ENCODE measurements around the gene IL20RA. TPM values are rescaled to one million over a fixed set of nuclear protein-coding genes. Genes with fewer than 3 reads are reported as not detected.
A peak's percentile ranks its signal among the peaks of the same experiment; 100 is the strongest.

IL20RA gene
- total RNA-seq, 4 donors from 2014 or later: 0.27 to 8.1 (median 2.6) TPM

- no peaks in the 10 kb centered on the region for H3K9me3 ChIP-seq
- 95 to 97% methylated on average over 7 of the region's 7 CpGs for WGBS, 2 donors
- H3K36me3 ChIP-seq: no peaks in the 10 kb centered on the region
- no peak overlapping the region for H3K27ac ChIP-seq
- peaks cover 0 to 2% of the 10 kb centered on the region in 2 donors for H3K4me1 ChIP-seq
- no peak for DNase-seq
- intact Hi-C loops (cut with DNase I): no loop called here
- H3K27me3 ChIP-seq: no peaks in the 10 kb centered on the region
- TF ChIP-seq POLR2A (IDR thresholded peaks at IDR 0.05): no peak
- TF ChIP-seq CTCF (IDR thresholded peaks at IDR 0.05): no peak
- H3K4me3 ChIP-seq (replicated peaks in 1 of 3): no peak overlapping the region
Observed at GRCh38 chr6:137045222-137045789, 541 bp upstream of the IL20RA start.

GRCh38 chr6:137043710-137044365, 927 bp downstream of the IL20RA start:
- Histone ChIP-seq H3K9me3 (no peaks in the 10 kb centered on the region), H3K36me3 (no peaks in the 10 kb centered on the region), H3K27ac (peak overlapping the region in 2 of 3 donors; percentile 60 to 90), H3K4me3 (replicated peaks in 1 of 3) (peak overlapping the region; percentile 60 to 99 (median 77)), H3K4me1 (peaks cover 0 to 2% of the 10 kb centered on the region in 2 donors), H3K27me3 (no peaks in the 10 kb centered on the region)
- 9 to 19% methylated on average over 14 to 25 of the region's 42 CpGs for WGBS, 2 donors
- DNase-seq: peak; percentile 45 to 53
- intact Hi-C loops (cut with DNase I): no loop called here
- TF ChIP-seq CTCF (IDR thresholded peaks at IDR 0.05): no peak
- peak in 1 of 2 donors; percentile 7 for TF ChIP-seq POLR2A (IDR thresholded peaks at IDR 0.05)

GRCh38 chr6:137040393-137040792, 4.4 kb downstream of the IL20RA start:
- no peak for TF ChIP-seq CTCF (IDR thresholded peaks at IDR 0.05)
- TF ChIP-seq POLR2A (IDR thresholded peaks at IDR 0.05): no peak
- Histone ChIP-seq H3K4me3 (replicated peaks in 1 of 3) (no peak overlapping the region), H3K27me3 (no peaks in the 10 kb centered on the region), H3K36me3 (no peaks in the 10 kb centered on the region), H3K4me1 (peaks cover 0 to 2% of the 10 kb centered on the region in 2 donors), H3K9me3 (no peaks in the 10 kb centered on the region), H3K27ac (no peak overlapping the region)
- intact Hi-C loops (cut with DNase I): no loop called here
- DNase-seq: no peak

GRCh38 chr6:137039010-137039409, 5.8 kb downstream of the IL20RA start:
- no peak for TF ChIP-seq CTCF (IDR thresholded peaks at IDR 0.05)
- no peak for TF ChIP-seq POLR2A (IDR thresholded peaks at IDR 0.05)
- Histone ChIP-seq H3K4me1 (no peaks in the 10 kb centered on the region), H3K36me3 (no peaks in the 10 kb centered on the region), H3K27ac (no peak overlapping the region), H3K4me3 (replicated peaks in 1 of 3) (no peak overlapping the region), H3K27me3 (no peaks in the 10 kb centered on the region), H3K9me3 (no peaks in the 10 kb centered on the region)
- 84 to 88% methylated on average over 4 of the region's 4 CpGs for WGBS, 2 donors
- DNase-seq: no peak
- intact Hi-C loops (cut with DNase I): no loop called here

- H3K4me1 ChIP-seq: no peaks in the 10 kb centered on the region
- 86 to 88% methylated on average over 6 of the region's 6 CpGs for WGBS, 2 donors
- intact Hi-C loops (cut with DNase I): no loop called here
- TF ChIP-seq POLR2A (IDR thresholded peaks at IDR 0.05): no peak
- no peak for DNase-seq
- H3K36me3 ChIP-seq: no peaks in the 10 kb centered on the region
- H3K4me3 ChIP-seq (replicated peaks in 1 of 3): no peak overlapping the region
- no peak overlapping the region for H3K27ac ChIP-seq
- no peaks in the 10 kb centered on the region for H3K9me3 ChIP-seq
- no peaks in the 10 kb centered on the region for H3K27me3 ChIP-seq
Observed at GRCh38 chr6:137036566-137037300, 8.0 kb downstream of the IL20RA start.

Data from thyroid gland (tissue), 4 donors.